OCI-M2 (cell line): ENCODE data around the gene MRAS.

Experiments used
- DNase-seq: peaks from one replicate; lab custom pipeline; 2025; ENCODE audit not compliant: unreplicated experiment; lab: John Stamatoyannopoulos, UW

MRAS gene

DNA sequence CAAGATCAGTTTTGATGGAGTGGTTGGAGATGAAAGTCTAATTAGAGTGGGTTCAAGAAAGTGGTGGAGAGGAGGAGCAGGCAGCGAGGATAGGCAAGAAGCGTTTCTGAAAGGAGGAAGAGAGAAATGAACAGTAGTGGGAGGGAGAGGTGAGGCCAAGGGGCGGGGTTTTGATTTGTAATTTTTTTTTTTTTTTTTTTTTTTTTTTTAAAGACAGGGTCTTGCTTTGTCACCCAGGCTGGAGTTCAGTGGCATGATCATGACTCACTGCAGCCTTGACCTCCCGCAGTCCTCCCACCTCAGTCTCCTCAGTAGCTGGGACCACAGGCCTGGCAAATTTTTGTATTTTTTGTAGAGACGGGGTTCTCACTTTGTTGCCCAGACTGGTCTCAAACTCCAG, 36.6 kb downstream of the MRAS start:
- no peak for DNase-seq

- no peak for DNase-seq
Measured at GRCh38 chr3:138389144-138389601, 40.8 kb downstream of the MRAS start.

GRCh38 chr3:138389841-138390581, 41.6 kb downstream of the MRAS start:
- DNase-seq = no peak

DNA sequence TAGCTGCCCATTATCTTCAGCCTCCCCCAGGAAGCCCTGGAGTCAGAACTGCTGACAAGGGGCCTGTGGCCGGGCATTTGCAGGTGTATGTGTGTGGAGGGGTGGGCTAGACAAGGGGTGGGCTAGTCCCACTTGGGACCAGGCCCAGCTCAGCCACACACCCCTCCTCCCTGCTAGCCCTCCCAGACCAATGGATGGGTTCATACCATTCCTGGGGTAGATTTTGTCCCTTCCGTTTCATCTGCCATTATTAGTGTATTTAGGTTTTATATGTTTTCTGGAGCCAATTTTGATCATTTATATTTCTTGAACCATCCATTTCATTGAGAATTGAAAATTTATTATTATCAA, 42.2 kb downstream of the MRAS start:
- no peak for DNase-seq

- DNase-seq = no peak
Measured at GRCh38 chr3:138394156-138394555, 45.8 kb downstream of the MRAS start.

DNA sequence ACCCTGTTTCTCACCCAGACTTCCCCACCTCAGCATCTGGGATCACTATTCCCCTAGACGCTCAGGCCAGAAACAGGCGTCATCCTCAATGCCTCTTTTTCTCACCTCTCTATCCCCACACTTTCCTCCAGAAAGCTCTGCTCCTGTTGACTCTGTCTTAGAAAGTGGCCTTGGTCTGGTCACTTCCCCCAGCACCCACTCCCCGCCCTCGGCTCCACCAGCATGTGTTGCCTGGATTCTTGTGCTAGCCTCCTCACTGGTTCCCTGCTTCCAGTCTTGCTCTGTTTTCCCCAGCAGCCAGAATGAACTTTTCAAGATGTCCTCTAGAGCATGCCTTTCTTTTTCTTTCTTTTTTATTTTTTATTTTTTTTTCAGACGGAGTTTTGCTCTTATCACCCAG, 46.3 kb downstream of the MRAS start:
- DNase-seq = no peak

- DNase-seq = no peak
Measured at GRCh38 chr3:138395865-138396751, 47.7 kb downstream of the MRAS start.

- no peak for DNase-seq
Measured at GRCh38 chr3:138396752-138397410, 48.5 kb downstream of the MRAS start.

GRCh38 chr3:138397983-138398382, 49.6 kb downstream of the MRAS start:
- no peak for DNase-seq

DNA sequence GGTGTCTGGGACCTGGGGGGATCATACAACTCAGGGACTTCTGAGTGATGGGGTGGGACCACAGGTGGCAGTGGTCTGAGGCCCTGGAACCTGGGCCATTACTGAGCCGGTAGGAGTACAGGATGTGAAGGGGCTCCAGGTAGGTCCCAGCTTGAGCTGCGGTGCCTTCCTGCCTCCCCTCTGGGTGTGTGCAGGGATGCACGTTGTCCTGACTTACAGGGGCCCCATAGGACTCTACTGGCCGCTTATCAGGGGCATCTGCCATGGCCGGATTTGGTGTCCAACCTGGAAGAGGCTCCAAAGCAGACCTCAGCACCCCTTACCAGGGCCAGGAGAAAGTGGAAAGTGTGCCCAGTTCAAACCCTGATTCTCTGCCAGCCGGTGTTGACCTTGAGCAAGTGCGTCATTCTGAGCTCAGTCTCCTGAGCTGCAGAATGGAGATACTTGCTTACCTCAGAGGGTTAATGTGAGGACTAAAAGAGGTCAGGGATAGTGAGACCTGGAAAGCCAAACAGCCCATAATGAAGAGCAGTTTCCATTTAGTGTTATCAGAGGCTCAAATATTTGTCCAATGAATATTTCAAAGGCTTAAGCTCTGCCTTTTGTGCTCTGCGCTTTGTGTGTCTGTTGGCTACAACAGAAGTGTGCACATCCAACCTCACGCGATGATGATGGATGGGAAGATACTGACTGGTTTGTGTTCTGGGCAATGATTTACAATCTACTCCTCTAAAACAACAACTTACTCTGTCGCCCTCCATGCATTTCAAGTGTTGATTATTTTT, 50.6 kb downstream of the MRAS start:
- DNase-seq = no peak

DNA sequence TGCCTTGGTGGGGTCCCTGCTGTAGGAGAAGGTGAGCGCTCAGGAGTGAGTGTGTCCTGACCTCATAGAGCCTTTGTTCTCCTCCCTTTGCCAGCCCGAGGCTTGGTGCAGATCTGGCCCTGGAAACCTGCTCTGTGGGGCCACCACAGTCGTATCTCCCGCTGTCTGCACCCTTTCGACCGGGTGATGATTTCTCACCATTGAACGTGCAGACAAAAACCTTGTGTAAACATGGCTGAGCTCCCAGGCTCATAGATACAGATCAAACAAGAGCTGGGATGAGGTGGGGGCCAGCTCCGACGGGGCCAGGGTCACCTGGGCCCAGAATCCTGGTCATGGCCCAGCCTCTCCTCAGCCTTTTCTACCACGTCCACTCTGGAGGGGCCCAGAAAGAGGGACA, 51.4 kb downstream of the MRAS start:
- no peak for DNase-seq

- no peak for DNase-seq
Measured at GRCh38 chr3:138400651-138401070, 52.3 kb downstream of the MRAS start.

GRCh38 chr3:138401834-138402233, 53.5 kb downstream of the MRAS start:
- DNase-seq = no peak

DNA sequence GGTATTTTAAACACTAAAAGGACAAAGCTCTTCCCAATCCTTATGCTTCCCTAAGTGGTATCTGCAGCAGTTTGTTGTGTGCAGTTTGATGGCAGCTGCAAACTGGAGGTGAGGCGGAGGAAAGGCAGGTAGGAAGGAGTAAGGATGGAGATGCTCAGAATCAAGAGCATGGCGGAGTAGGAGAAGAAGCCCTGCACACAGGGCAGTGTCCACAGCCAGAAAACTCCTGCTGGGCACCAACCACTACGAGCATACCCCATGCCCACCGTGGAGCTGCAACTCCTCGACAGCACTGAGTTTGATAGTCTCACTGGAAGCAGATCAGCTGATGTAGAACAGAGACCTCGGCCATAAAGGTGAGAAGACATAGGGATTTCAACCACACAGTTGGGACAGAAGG, 55.7 kb downstream of the MRAS start:
- DNase-seq = no peak

DNA sequence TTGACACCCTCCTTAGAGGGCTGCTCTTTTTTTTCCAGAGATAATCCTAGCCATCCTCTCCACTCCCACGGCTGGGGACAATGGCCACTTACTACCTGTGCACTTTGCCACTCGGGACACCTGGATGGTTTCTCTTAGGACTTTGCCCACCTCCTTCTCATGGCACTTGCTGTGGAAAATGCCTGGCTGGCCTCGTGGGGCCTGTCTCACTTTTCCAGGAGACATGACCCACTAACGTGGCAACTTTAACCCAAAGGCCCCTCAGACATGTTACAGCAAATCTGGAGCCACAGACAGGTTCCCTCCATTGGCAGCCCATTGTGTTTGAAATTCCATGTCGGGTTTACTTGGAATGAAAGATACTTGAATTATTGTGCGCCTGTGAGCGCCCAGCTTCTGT, 56.6 kb downstream of the MRAS start:
- DNase-seq = no peak

DNA sequence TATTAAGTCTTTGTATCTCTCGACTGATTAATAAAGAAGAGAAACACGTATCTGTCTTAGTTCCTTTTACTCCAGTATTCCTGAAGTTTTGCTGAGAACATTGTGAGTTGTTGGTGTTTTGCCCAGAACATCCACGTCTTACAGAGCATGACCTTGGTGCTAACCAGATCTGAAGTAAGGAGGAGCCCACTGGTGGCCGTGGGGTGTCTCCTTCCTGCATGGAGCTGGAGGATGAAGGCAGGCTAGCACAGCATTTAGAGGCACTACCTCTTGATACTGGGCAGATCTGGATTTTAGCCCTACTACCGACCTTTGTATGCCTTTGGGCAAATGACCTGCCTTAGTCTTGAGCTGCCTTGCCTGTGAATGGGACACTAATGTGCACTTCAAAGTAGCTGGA, 57.1 kb downstream of the MRAS start:
- no peak for DNase-seq

GRCh38 chr3:138406606-138407005, 58.2 kb downstream of the MRAS start:
- DNase-seq = no peak

DNA sequence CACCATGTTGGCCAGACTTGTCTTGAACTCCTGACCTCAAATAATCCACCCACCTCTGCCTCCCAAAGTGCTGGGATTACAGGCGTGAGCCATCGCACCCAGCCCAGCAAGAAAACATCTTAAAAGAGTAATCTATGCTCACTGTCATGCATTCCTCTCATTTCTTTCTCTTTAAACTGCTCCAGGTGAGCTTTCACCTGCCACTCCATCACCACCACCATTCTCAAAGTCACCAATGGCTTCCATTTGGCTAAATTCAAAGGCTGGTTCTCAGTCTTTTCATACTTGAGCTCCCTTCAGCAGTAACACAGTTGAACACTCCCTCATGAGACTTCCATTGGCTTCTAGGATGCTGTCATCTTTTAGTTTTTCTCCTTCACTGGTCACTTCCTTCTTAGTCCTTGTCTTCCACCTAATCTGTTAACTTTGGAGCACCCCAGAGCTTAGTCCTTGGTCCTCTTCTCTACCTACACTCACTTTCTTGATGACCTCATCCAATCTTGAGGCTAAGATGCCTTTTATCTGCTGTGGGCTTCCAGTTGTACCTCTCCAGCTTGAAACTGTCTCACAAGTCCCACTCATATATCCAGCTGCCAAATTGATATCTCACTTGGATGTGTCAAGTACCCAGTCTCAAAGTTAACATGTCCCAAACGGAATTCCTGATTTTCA, 59.0 kb downstream of the MRAS start:
- DNase-seq = no peak

GRCh38 chr3:138408751-138409570, 60.6 kb downstream of the MRAS start:
- DNase-seq = no peak
